NCI-H1436 treated with DMSO at 0.1 percent for 48 hours (cell line): Measurements from ENCODE around the gene RHBDF1.
A peak's percentile ranks its signal among the peaks of the same experiment; 100 is the strongest.
"Not testable (repeated sequence)": the region's sequence is repeated elsewhere in the genome, so short reads cannot be mapped to it uniquely, and the experiment has no call there.

ENCODE experiments used
- DNase-seq: peaks from one replicate; lab custom pipeline; 2025; lab: John Stamatoyannopoulos, UW

Gene RHBDF1

GRCh38 chr16:35678-36305, 36.6 kb downstream of the RHBDF1 start:
- DNase-seq, result no peak

- DNase-seq, result no peak
These were observed 37.3 kb downstream of the RHBDF1 start for GRCh38 chr16:35011-35677.

- no peak for DNase-seq
These were observed 37.8 kb downstream of the RHBDF1 start for GRCh38 chr16:34648-34987.

GRCh38 chr16:33877-34647, 38.4 kb downstream of the RHBDF1 start:
- no peak for DNase-seq

- DNase-seq, result not testable (repeated sequence)
These were observed 39.1 kb downstream of the RHBDF1 start for GRCh38 chr16:33154-33876.

- not testable (repeated sequence) for DNase-seq
These were observed 41.8 kb downstream of the RHBDF1 start for GRCh38 chr16:30627-31026.

- DNase-seq, result not testable (repeated sequence)
These were observed 46.5 kb downstream of the RHBDF1 start for GRCh38 chr16:25926-26348.

GRCh38 chr16:24151-24550, 48.3 kb downstream of the RHBDF1 start:
- DNase-seq, result not testable (repeated sequence)

- not testable (repeated sequence) for DNase-seq
These were observed 51.5 kb downstream of the RHBDF1 start for GRCh38 chr16:20886-21285.

- not testable (repeated sequence) for DNase-seq
These were observed 55.2 kb downstream of the RHBDF1 start for GRCh38 chr16:17062-17765.

GRCh38 chr16:10772-11171, 61.7 kb downstream of the RHBDF1 start:
- DNase-seq, result peak; percentile 0

GRCh38 chr16:9903-10665, 62.3 kb downstream of the RHBDF1 start:
- DNase-seq, result no peak
